Coronary artery (tissue), 2 donors: ENCODE results near the gene MAP4K2.
"Not testable (repeated sequence)": the region's sequence is repeated elsewhere in the genome, so short reads cannot be mapped to it uniquely, and the experiment has no call there.

Experiments used
- DNase-seq: peaks from one replicate; pipeline ENCODE4 v3.0.0-alpha.2; 2017; ENCODE audit warnings: low spot score
- H3K27ac ChIP-seq, 2 donors: fragments of 200-600 bp; sonication (generic); one replicate each; pipeline ENCODE4 v1.5.1; 2016 to 2019
- H3K4me3 ChIP-seq: fragments of 200-600 bp; sonication (generic); 2 replicates; pipeline ENCODE4 v1.5.1; 2016; ENCODE audit warnings: mild to moderate bottlenecking, moderate library complexity
- CTCF ChIP-seq: fragments of 200-600 bp; sonication (generic); IDR thresholded peaks from one replicate; pipeline ENCODE4 v1.5.1; 2019; ENCODE audit warnings: antibody characterized with exemption

Gene MAP4K2

GRCh38 chr11:64823568-64824119 lies 20.6 kb upstream of the MAP4K2 start:
- H3K27ac ChIP-seq: no peak overlapping the region
- no peak for TF ChIP-seq CTCF
- H3K4me3 ChIP-seq: no peak overlapping the region
- no peak for DNase-seq

- no peak for DNase-seq
- no peak overlapping the region for H3K27ac ChIP-seq
- TF ChIP-seq CTCF: no peak
- no peak overlapping the region for H3K4me3 ChIP-seq
Measured at GRCh38 chr11:64817476-64817875, 14.5 kb upstream of the MAP4K2 start.

GRCh38 chr11:64815433-64815832 lies 12.4 kb upstream of the MAP4K2 start:
- DNase-seq, H3K27ac ChIP-seq, H3K4me3 ChIP-seq: not testable (repeated sequence)

- Histone ChIP-seq H3K4me3 (no peak overlapping the region), H3K27ac (no peak overlapping the region)
- DNase-seq: no peak
- TF ChIP-seq CTCF: no peak
Measured at GRCh38 chr11:64814712-64815187, 11.7 kb upstream of the MAP4K2 start.

- Histone ChIP-seq H3K27ac (no peak overlapping the region), H3K4me3 (no peak overlapping the region)
- DNase-seq: no peak
- TF ChIP-seq CTCF: no peak
Measured at GRCh38 chr11:64813826-64814225, 10.8 kb upstream of the MAP4K2 start.

GRCh38 chr11:64810891-64811272 lies 7.9 kb upstream of the MAP4K2 start:
- TF ChIP-seq CTCF: no peak
- Histone ChIP-seq H3K27ac (peak overlapping the region in 1 of 2 donors; percentile 77), H3K4me3 (peak overlapping the region; percentile 91)
- DNase-seq: no peak

GRCh38 chr11:64810271-64810890 lies 7.4 kb upstream of the MAP4K2 start, which contains the start of gene MEN1:
Gene MEN1, minus strand, starts transcription at chr11:64810551. Its CDS starts 442 bp downstream, at chr11:64810109.
- Histone ChIP-seq H3K27ac (peak within 1 kb of the TSS; percentile 77 to 78), H3K4me3 (peak within 1 kb of the TSS; percentile 91)
- TF ChIP-seq CTCF: no peak
- DNase-seq: peak; percentile 98
